Uterus (tissue), 2 donors: ENCODE results near the gene ITGA11.

Experiments used
- CTCF ChIP-seq, 4 experiments: fragments of 200-600 bp in 2 of 4; fragments of 450-650 bp in 2 of 4; sonication (generic) in 2 of 4; IDR thresholded peaks; one replicate each; pipeline ENCODE4 v1.5.1; 2016 to 2019; ENCODE audit warnings: antibody characterized with exemption in 4 of 4, mild to moderate bottlenecking in 2 of 4, moderate library complexity in 1 of 4
- POLR2A ChIP-seq, 2 donors: fragments of 450-650 bp; IDR thresholded peaks; one replicate each; pipeline ENCODE4 v1.6.1; 2016; ENCODE audit warnings: antibody characterized with exemption in 2 of 2, mild to moderate bottlenecking in 1 of 2, moderate library complexity in 1 of 2

GRCh38 chr15:68304589-68305337 lies 127.2 kb downstream of the ITGA11 start:
- TF ChIP-seq CTCF (IDR thresholded peaks at IDR 0.05) (no peak), POLR2A (IDR thresholded peaks at IDR 0.05) (no peak)
